GM15510 (cell line): ENCODE results near the gene ZP2.

Source experiments
- POLR2A ChIP-seq: IDR thresholded peaks from 3 replicates; pipeline ENCODE4 v1.6.1; 2011; ENCODE audit warnings: borderline replicate concordance; ENCODE audit not compliant: insufficient read length; ENCODE audit errors: extremely low read depth

Gene ZP2

DNA sequence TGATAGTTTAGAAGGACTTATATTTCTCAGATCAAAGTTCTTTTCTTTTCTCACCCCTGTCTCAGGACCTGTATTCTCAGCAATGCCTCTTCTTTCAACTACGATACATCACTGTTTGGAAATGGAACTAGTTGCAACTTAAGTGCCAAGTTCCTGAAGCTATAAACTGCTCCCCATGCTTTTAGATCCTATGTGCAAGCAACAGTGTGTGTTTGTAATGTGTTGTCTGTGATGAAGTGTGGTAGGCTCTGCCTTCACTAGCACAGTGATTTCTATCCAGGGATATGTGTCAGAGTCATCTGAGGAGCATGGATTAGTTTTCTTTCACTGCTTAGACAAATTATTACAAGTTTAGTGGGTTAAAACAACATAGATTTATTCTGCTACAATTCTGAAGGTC is 18.4 kb downstream of the ZP2 start:
- no peak for TF ChIP-seq POLR2A

GRCh38 chr16:21190599-21190998 is 20.8 kb downstream of the ZP2 start:
- no peak for TF ChIP-seq POLR2A

GRCh38 chr16:21190013-21190412 is 21.4 kb downstream of the ZP2 start:
- no peak for TF ChIP-seq POLR2A

GRCh38 chr16:21189311-21189710 is 22.1 kb downstream of the ZP2 start:
- TF ChIP-seq POLR2A: no peak

DNA sequence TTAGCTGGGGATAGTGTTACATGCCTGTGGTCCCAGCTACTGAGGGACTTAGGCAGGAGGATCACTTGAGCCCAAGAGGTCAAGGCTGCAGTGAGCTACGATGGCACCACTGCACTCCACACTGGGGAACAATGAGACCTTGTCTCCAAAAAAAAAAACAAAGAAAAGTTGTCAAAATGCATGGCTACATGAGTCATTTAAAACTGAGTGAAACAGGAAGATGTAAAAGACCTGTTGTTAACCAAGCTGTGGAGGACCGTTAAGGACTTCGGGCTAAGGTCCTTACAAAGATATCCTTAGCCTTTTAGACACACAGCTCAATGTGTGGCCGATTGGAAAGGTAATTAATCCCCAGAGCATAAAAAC is 25.1 kb downstream of the ZP2 start:
- TF ChIP-seq POLR2A: no peak

- TF ChIP-seq POLR2A: no peak
Measured at GRCh38 chr16:21185659-21186325, 25.6 kb downstream of the ZP2 start.

GRCh38 chr16:21184834-21185233 is 26.5 kb downstream of the ZP2 start:
- TF ChIP-seq POLR2A: no peak

DNA sequence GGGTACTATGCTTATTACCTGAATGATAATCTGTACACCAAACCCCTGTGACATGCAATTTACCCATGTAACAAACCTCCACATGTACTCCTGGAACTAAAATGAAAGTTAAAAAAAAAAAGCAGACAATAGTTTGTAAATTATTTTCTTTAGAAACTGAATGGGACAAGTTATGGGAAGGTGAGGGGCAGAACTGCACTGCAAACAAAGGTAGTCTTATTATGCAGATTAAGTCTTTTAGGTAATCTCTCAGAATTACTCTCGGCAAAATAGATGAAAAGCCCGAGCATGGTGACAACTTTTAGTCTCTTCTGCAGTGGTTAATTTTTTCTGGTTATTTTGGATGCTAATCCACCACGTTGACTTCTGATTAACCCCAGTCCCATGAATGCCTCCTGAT is 27.4 kb downstream of the ZP2 start:
- no peak for TF ChIP-seq POLR2A

GRCh38 chr16:21179983-21180365 is 31.4 kb downstream of the ZP2 start:
- TF ChIP-seq POLR2A: no peak

DNA sequence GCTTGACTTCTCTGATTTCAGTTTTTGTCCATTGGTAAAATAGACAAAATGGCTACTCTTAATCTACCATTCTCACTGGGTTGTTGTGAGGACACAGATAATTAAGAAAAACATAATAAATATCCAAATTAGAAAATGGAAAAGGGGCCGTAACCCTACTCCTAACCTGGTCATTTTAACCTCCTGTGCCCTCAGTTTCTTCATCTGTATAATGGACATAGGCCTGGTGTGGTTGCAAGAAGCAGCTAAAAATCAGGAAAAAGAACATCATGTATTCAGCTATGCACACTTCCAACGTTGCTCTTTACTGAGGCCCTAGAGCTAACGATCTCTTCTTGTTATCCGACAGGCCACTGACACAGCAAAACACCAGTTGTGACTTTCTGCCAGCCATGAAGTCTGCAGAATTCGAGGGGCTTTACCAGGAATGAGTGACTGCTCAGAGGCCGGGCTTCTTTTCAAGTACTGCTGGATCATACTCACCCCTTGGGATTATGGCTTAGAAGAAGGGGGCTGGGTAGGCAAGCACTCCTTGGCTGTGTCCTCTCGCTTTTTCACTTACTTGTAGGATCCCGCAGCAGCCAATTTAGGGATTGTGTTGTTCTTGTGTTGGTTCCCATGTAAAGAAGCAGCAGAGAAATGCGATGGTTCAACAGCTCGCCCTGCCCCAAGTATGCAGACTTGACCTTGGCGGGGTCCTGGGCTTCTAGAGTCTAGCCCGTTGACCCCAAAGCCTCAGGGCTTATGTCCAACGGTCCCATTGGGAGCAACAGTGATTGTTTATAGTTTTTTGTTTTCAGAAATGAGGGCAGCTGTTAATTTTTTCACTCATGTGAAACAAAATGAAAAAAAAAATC is 32.0 kb downstream of the ZP2 start:
- TF ChIP-seq POLR2A: no peak

DNA sequence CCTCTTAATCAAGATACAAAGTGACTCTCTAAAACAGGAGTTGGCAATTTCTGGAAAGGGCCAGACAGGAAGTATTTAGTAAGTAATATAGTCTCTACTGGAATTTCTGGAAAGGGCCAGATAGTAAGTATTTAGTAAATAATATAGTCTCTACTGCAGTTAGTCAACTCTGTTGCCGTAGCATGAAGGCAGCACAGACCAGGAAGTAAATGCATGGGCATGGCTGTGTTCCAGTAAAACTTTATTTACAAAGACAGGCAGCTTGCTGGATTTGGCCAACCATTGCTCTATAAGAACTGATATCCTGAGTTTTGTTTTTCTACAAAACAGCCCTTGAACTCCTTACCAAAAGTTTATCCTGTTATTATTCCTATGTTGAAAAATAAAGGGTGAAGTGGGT is 36.0 kb downstream of the ZP2 start:
- no peak for TF ChIP-seq POLR2A

GRCh38 chr16:21172650-21173049 is 38.7 kb downstream of the ZP2 start:
- TF ChIP-seq POLR2A: no peak

DNA sequence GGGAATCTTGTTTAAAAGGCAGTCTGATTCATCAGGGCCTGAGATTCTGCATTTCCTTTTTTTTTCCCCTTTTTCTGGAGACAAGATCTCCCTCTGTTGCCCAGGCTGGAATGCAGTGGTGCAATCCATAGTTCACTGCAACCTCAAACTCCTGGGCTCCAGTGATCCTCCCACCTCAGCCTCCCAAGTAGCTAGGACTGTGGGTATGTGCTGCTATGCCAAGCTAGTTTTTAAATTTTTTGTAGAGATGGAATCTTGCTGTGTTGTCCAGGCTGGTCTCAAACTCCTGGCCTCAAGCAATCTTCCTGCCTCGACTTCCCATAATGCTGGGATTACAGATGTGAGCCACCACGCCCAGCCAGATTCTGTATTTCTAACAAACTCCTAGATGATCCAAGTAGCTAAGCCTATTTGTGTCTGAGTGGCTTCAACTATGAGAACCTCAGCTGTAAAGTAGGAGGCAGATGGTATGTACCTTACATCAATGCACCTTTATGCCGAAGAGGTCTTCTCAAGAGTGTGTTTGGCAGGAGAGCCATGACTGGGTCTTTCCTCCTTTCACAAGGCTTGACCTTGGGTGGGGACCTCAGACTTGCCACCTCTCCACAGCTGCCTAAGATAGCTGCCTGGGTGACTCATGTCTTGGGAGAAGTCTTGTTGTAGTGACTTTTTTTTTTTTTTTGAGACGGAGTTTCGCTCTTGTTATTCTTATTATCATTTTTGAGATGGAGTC is 42.0 kb downstream of the ZP2 start:
- TF ChIP-seq POLR2A: no peak

- TF ChIP-seq POLR2A: no peak
Measured at GRCh38 chr16:21167929-21168602, 43.3 kb downstream of the ZP2 start.

DNA sequence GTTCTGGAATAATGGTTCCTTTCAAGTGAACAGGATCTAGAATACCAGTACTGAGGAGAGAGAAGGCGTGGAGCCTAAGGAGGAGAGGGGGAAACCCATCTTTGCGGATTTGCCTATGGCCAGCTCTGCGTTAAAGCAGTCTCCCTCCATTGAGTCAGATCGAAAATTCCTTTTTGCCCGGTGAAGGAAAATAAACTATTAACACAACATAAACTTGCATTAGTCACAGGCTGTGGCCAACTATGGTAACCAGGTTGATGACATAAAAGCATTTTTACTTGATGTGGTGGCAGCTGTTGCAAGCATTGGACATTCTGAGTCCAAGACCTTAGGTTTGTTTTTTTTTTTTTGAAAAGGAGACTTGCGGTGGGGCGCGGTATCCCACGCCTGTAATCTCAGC is 44.0 kb downstream of the ZP2 start:
- TF ChIP-seq POLR2A: no peak

- no peak for TF ChIP-seq POLR2A
Measured at GRCh38 chr16:21166561-21166961, 44.8 kb downstream of the ZP2 start.

- no peak for TF ChIP-seq POLR2A
Measured at GRCh38 chr16:21164521-21165168, 46.7 kb downstream of the ZP2 start.
